Endothelial cell of umbilical vein (primary cell): ENCODE measurements around the gene CTIF. TPM values are rescaled to one million over a fixed set of nuclear protein-coding genes. Genes with fewer than 3 reads are reported as not detected.

Experiments used
- BruUV-seq: library from RNA; stranded (reverse); fragments of 400-500 nt; replicated peaks from 2 replicates; lab custom pipeline; 2021; lab: Mats Ljungman, UMichigan
- CTCF ChIA-PET: fragments of 300-600, 350-600 bp; sonication (Branson Sonifier 250); formaldehyde crosslinking; loops from one replicate; lab custom pipeline; 2021; ENCODE audit warnings: antibody characterized with exemption, inconsistent platforms; lab: Charles Lee
- POLR2A ChIA-PET: fragments of 300-600, 350-600 bp; sonication (Branson Sonifier 250); formaldehyde crosslinking; loops from one replicate; lab custom pipeline; 2021; ENCODE audit warnings: antibody characterized with exemption, inconsistent platforms; lab: Charles Lee
- DNase-seq: peaks from one replicate; pipeline ENCODE4 v3.0.0-alpha.2; 2011; ENCODE audit warnings: low read depth, low spot score
- FAIRE-seq: peaks from 2 replicates; lab custom pipeline; 2011; peaks lifted over from hg19 to GRCh38; lab: Jason Lieb, UNC
- H2AFZ ChIP-seq: 2 replicates; pipeline ENCODE4 v1.6.0; 2012; ENCODE audit warnings: low read depth, low read length, control low read depth, inconsistent platforms
- H3K27ac ChIP-seq: 2 replicates; pipeline ENCODE4 v1.5.1; 2011; ENCODE audit warnings: low read depth, mild to moderate bottlenecking, control low read depth, low read length, moderate library complexity; ENCODE audit not compliant: insufficient read depth
- H3K27me3 ChIP-seq, 2 experiments: 2 replicates each; pipeline versions ENCODE4 v1.6.0 to v1.6.1; 2011; ENCODE audit warnings: low read length in 2 of 2, mixed read lengths in 1 of 2; ENCODE audit not compliant: control insufficient read depth in 2 of 2, insufficient read depth in 2 of 2
- H3K36me3 ChIP-seq, 2 experiments: 2 replicates in 1 of 2; 3 replicates in 1 of 2; pipeline ENCODE4 v1.5.1; 2011; ENCODE audit warnings: low read length in 2 of 2, mild to moderate bottlenecking in 1 of 2, moderate library complexity in 1 of 2; ENCODE audit not compliant: control insufficient read depth in 2 of 2, insufficient read depth in 2 of 2; ENCODE audit errors: extremely low read depth in 1 of 2
- H3K4me1 ChIP-seq: 3 replicates; pipeline ENCODE4 v1.5.1; 2011; ENCODE audit warnings: mild to moderate bottlenecking, low read length; ENCODE audit not compliant: control insufficient read depth, insufficient read depth; ENCODE audit errors: extremely low read depth
- H3K4me2 ChIP-seq: 2 replicates; pipeline ENCODE4 v1.6.1; 2011; ENCODE audit warnings: low read length, control low read depth, mixed read lengths; ENCODE audit not compliant: insufficient read depth
- H3K4me3 ChIP-seq, 3 experiments: fragments of 200-600 bp in 1 of 3; sonication (generic), shearing (Covaris generic) in 1 of 3; replicated peaks in 1 of 3; 2 replicates each; pipeline ENCODE4 v1.5.1; 2011 to 2016; ENCODE audit warnings: control low read depth in 3 of 3, low read length in 3 of 3, mild to moderate bottlenecking in 2 of 3, inconsistent platforms in 1 of 3, low read depth in 1 of 3, moderate library complexity in 1 of 3; ENCODE audit not compliant: insufficient read depth in 1 of 3
- H3K79me2 ChIP-seq: 2 replicates; pipeline ENCODE4 v1.6.0; 2012; ENCODE audit warnings: low read length, inconsistent platforms; ENCODE audit not compliant: control insufficient read depth, insufficient read depth
- H3K9ac ChIP-seq: replicated peaks from 2 replicates; pipeline ENCODE3; 2011; ENCODE audit warnings: low read length, control low read depth; ENCODE audit not compliant: insufficient read depth; ENCODE audit errors: extremely low read depth
- H3K9me1 ChIP-seq: replicated peaks from 3 replicates; pipeline ENCODE4 v1.6.0; 2011; ENCODE audit warnings: mild to moderate bottlenecking, low read length; ENCODE audit not compliant: control insufficient read depth, insufficient read depth; ENCODE audit errors: extremely low read depth
- H3K9me3 ChIP-seq: replicated peaks from 2 replicates; pipeline ENCODE4 v1.5.1; 2012; ENCODE audit warnings: low read length, inconsistent platforms; ENCODE audit not compliant: control insufficient read depth, insufficient read depth
- H4K20me1 ChIP-seq: replicated peaks from 2 replicates; pipeline ENCODE3; 2011; ENCODE audit warnings: mild to moderate bottlenecking, low read length; ENCODE audit not compliant: control insufficient read depth, insufficient read depth; ENCODE audit errors: extremely low read depth
- EZH2 ChIP-seq: IDR thresholded peaks from 2 replicates; pipeline ENCODE4 v1.6.1; 2012; ENCODE audit warnings: borderline replicate concordance, low read depth, mild to moderate bottlenecking, moderate library complexity, low read length, inconsistent platforms; ENCODE audit not compliant: severe bottlenecking
- FOS ChIP-seq: IDR thresholded peaks from 2 replicates; pipeline ENCODE4 v1.6.1; 2011; ENCODE audit warnings: mild to moderate bottlenecking, low read length, moderate library complexity, borderline replicate concordance; ENCODE audit not compliant: insufficient read depth
- GATA2 ChIP-seq: IDR thresholded peaks from 2 replicates; pipeline ENCODE4 v1.7.0; 2011; ENCODE audit warnings: low read depth, mild to moderate bottlenecking, moderate library complexity, mixed read lengths, low read length; ENCODE audit not compliant: insufficient read length, insufficient read depth
- JUN ChIP-seq: IDR thresholded peaks from 2 replicates; pipeline ENCODE4 v1.6.1; 2011; ENCODE audit warnings: borderline replicate concordance, low read depth; ENCODE audit not compliant: insufficient read length, insufficient read depth
- MYC ChIP-seq: IDR thresholded peaks from one replicate; pipeline ENCODE4 v1.6.1; 2011; ENCODE audit warnings: mild to moderate bottlenecking, low read depth, low read length
- POLR2A ChIP-seq: IDR thresholded peaks from 2 replicates; pipeline ENCODE4 v1.6.1; 2012; ENCODE audit warnings: low read depth, mild to moderate bottlenecking, control low read depth, low read length
- POLR2AphosphoS5 ChIP-seq: IDR thresholded peaks from 2 replicates; pipeline ENCODE4 v1.6.1; 2012; ENCODE audit warnings: low read depth, mild to moderate bottlenecking, control low read depth, low read length, moderate library complexity; ENCODE audit not compliant: insufficient read depth
- dilution Hi-C: fragments of 300-500 bp; cut with MboI; formaldehyde crosslinking; loops from one replicate; pipeline ENCODE4 v1.15.0; 2019; ENCODE audit warnings: low sequenced_read_pairs; ENCODE audit not compliant: extremely low pct_ligation_motif_present
- intact Hi-C: fragments of 100-400 bp; cut with micrococcal nuclease; formaldehyde crosslinking; loops from one replicate; pipeline ENCODE4 v1.10.0; 2022
- polyA plus RNA-seq, 4 experiments: library from polyadenylated mRNA; depleted of rRNA in 3 of 4; stranded (reverse) in 3 of 4; unstranded in 1 of 4; fragments of >200 nt; gene quantifications; 2 replicates each; pipeline versions ENCODE4 v1.2.1 to v1.2.3, GENCODE V29; 2011 to 2012; ENCODE audit warnings: missing spikeins in 1 of 4
- total RNA-seq: library from RNA; stranded (reverse); gene quantifications from 2 replicates; pipeline ENCODE4 v1.2.3, GENCODE V29; 2021
- TF ChIP-seq, protein P1 (sequence below): IDR thresholded peaks from 2 replicates; pipeline ENCODE4 v1.6.1; 2011; ENCODE audit not compliant: insufficient read depth, insufficient read length
- TF ChIP-seq, protein P2 (sequence below), 2 donors: IDR thresholded peaks; 1 replicate in 1 of 2; 2 replicates in 1 of 2; pipeline ENCODE4 v1.5.1; 2011; ENCODE audit warnings: low read length in 2 of 2, mild to moderate bottlenecking in 2 of 2, moderate library complexity in 2 of 2, control low read depth in 1 of 2, inconsistent platforms in 1 of 2, low read depth in 1 of 2; ENCODE audit not compliant: insufficient read depth in 1 of 2; ENCODE audit errors: extremely low read depth in 1 of 2

Gene CTIF
- total and polyA plus RNA-seq, 2 donors (not counting 3 experiments of a cell fraction or from before 2014, with no cell fraction given) = 20.9 to 57.7 TPM

DNA sequence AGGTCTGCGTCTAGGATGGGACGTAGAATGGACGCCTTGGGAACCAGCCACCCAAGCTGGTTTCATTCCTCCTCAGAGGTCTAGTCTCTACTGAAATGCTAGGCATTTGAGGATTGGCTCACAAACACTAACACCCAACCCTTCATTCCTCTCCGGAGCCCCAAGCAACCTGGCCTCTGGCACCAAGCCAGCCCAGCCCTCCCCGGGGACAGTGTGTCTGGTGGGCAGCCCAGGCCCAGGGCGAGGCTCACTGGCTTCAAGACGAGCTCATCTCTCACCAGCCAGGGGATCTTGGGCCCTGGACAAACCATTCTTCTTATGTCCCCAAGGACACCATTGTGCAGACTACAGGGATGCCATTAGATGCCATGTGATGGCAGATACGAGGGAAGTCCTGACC, 182.5 kb downstream of the CTIF start:
- Histone ChIP-seq H3K79me2 (no peaks in the 10 kb centered on the region), H3K9me1 (no peaks in the 10 kb centered on the region), H3K27me3 (no peaks in the 10 kb centered on the region), H2AFZ (no peak overlapping the region), H3K4me1 (peaks cover 10% of the 10 kb centered on the region), H3K4me3 (no peak overlapping the region), H3K36me3 (no peaks in the 10 kb centered on the region), H3K9me3 (no peaks in the 10 kb centered on the region), H3K4me2 (no peak overlapping the region), H3K27ac (no peak overlapping the region), H4K20me1 (no peaks in the 10 kb centered on the region), H3K9ac (no peak overlapping the region)
- FAIRE-seq (no peak), DNase-seq (no peak)
- ChIA-PET CTCF (interaction anchor here (1.5 to 2.0 kb wide), 2 partner anchors 10 to 55 kb away, joined by 4 read pairs; no protein-coding TSS in a partner anchor), POLR2A (no interaction called here)
- intact Hi-C loops = no loop called here
- BruUV-seq = no TSS peak
- TF ChIP-seq EZH2 (no peak), JUN (no peak), MYC (no peak), GATA2 (no peak), POLR2AphosphoS5 (no peak), POLR2A (no peak), FOS (no peak)
- TF ChIP-seq, protein P1, sequence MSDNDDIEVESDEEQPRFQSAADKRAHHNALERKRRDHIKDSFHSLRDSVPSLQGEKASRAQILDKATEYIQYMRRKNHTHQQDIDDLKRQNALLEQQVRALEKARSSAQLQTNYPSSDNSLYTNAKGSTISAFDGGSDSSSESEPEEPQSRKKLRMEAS = no peak
- TF ChIP-seq, protein P2, sequence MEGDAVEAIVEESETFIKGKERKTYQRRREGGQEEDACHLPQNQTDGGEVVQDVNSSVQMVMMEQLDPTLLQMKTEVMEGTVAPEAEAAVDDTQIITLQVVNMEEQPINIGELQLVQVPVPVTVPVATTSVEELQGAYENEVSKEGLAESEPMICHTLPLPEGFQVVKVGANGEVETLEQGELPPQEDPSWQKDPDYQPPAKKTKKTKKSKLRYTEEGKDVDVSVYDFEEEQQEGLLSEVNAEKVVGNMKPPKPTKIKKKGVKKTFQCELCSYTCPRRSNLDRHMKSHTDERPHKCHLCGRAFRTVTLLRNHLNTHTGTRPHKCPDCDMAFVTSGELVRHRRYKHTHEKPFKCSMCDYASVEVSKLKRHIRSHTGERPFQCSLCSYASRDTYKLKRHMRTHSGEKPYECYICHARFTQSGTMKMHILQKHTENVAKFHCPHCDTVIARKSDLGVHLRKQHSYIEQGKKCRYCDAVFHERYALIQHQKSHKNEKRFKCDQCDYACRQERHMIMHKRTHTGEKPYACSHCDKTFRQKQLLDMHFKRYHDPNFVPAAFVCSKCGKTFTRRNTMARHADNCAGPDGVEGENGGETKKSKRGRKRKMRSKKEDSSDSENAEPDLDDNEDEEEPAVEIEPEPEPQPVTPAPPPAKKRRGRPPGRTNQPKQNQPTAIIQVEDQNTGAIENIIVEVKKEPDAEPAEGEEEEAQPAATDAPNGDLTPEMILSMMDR (IDR thresholded peaks at IDR 0.05; ENCODE audit: extremely low read depth in 1 of 2, insufficient read depth in 1 of 2, low read depth in 1 of 2, low read length in 2 of 2) = no peak
- dilution Hi-C loops = no loop called here
